Endothelial cell of umbilical vein (primary cell): ENCODE data around the gene SMARCA2.

Source experiments
- EZH2 ChIP-seq: IDR thresholded peaks from 2 replicates; pipeline ENCODE4 v1.6.1; 2012; ENCODE audit warnings: borderline replicate concordance, low read depth, mild to moderate bottlenecking, moderate library complexity, low read length, inconsistent platforms; ENCODE audit not compliant: severe bottlenecking
- JUN ChIP-seq: IDR thresholded peaks from 2 replicates; pipeline ENCODE4 v1.6.1; 2011; ENCODE audit warnings: borderline replicate concordance, low read depth; ENCODE audit not compliant: insufficient read length, insufficient read depth
- TF ChIP-seq, protein P1 (sequence below), 2 donors: IDR thresholded peaks; 1 replicate in 1 of 2; 2 replicates in 1 of 2; pipeline ENCODE4 v1.5.1; 2011; ENCODE audit warnings: low read length in 2 of 2, mild to moderate bottlenecking in 2 of 2, moderate library complexity in 2 of 2, control low read depth in 1 of 2, inconsistent platforms in 1 of 2, low read depth in 1 of 2; ENCODE audit not compliant: insufficient read depth in 1 of 2; ENCODE audit errors: extremely low read depth in 1 of 2
- TF ChIP-seq, protein P2 (sequence below): IDR thresholded peaks from 2 replicates; pipeline ENCODE4 v1.6.1; 2011; ENCODE audit not compliant: insufficient read depth, insufficient read length

DNA sequence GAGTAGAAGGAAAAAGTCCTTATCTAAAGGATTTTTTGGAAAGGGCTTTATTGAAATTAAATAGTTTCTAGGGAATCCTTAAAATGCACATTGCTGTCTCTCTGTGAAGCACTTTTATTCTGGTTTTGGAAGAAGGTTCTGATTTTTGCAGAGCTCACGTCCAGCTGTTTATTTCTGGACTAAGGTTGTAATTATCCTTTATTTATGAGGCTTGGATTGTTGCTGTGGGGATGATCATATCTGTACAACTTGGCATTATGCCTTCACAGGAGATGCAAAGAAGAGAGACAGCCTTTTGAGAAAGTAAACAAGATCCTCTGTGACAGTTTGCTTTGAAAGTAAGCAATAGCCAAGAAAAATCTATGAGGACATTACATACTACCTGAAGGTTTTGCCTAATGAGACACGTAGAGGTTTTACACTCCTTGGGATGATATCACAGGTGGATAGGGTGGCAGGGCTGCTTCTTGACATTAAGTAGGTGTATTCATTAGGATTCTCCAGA, 14.6 kb downstream of the SMARCA2 start:
- TF ChIP-seq, protein P1, sequence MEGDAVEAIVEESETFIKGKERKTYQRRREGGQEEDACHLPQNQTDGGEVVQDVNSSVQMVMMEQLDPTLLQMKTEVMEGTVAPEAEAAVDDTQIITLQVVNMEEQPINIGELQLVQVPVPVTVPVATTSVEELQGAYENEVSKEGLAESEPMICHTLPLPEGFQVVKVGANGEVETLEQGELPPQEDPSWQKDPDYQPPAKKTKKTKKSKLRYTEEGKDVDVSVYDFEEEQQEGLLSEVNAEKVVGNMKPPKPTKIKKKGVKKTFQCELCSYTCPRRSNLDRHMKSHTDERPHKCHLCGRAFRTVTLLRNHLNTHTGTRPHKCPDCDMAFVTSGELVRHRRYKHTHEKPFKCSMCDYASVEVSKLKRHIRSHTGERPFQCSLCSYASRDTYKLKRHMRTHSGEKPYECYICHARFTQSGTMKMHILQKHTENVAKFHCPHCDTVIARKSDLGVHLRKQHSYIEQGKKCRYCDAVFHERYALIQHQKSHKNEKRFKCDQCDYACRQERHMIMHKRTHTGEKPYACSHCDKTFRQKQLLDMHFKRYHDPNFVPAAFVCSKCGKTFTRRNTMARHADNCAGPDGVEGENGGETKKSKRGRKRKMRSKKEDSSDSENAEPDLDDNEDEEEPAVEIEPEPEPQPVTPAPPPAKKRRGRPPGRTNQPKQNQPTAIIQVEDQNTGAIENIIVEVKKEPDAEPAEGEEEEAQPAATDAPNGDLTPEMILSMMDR (IDR thresholded peaks at IDR 0.05; ENCODE audit: extremely low read depth in 1 of 2, insufficient read depth in 1 of 2, low read depth in 1 of 2, low read length in 2 of 2) = no peak
- TF ChIP-seq, protein P2, sequence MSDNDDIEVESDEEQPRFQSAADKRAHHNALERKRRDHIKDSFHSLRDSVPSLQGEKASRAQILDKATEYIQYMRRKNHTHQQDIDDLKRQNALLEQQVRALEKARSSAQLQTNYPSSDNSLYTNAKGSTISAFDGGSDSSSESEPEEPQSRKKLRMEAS = no peak
- TF ChIP-seq JUN (no peak), EZH2 (no peak)
